OCI-LY1 (cell line): Measurements from ENCODE around the gene SPRED3.

ENCODE experiments used
- CTCF ChIP-seq: fragments of 200-600 bp; sonication (generic), shearing (Covaris generic); IDR thresholded peaks from 2 replicates; pipeline ENCODE4 v1.5.1; 2017; ENCODE audit warnings: mild to moderate bottlenecking, antibody characterized with exemption, low read length, moderate library complexity, mixed read lengths
- EZH2 ChIP-seq: fragments of 200-600 bp; sonication (generic), shearing (Covaris generic); IDR thresholded peaks from 2 replicates; pipeline ENCODE4 v1.8.0; 2017; ENCODE audit warnings: borderline replicate concordance, mixed run types, mild to moderate bottlenecking, antibody characterized with exemption, low read length, moderate library complexity, mixed read lengths

GRCh38 chr19:38420935-38421334 lies 32.4 kb downstream of the SPRED3 start:
- TF ChIP-seq CTCF: no peak
- no peak for TF ChIP-seq EZH2
